Lung microvascular endothelial cell (primary cell): ENCODE data around the gene PDLIM4. TPM values are rescaled to one million over a fixed set of nuclear protein-coding genes. Genes with fewer than 3 reads are reported as not detected.

Source experiments
- DNase-seq, 2 donors: peaks; one replicate each; pipeline versions ENCODE4 v3.0.0 to v3.0.0-alpha.2; 2010; ENCODE audit warnings: low read depth in 2 of 2
- total RNA-seq: library from RNA; depleted of rRNA; stranded (reverse); fragments of >200 nt; gene quantifications from 2 replicates; pipeline ENCODE4 v1.2.1, GENCODE V29; 2014

The PDLIM4 gene
- total RNA-seq, 1 donor from 2014 or later, result 18.3 TPM

DNA sequence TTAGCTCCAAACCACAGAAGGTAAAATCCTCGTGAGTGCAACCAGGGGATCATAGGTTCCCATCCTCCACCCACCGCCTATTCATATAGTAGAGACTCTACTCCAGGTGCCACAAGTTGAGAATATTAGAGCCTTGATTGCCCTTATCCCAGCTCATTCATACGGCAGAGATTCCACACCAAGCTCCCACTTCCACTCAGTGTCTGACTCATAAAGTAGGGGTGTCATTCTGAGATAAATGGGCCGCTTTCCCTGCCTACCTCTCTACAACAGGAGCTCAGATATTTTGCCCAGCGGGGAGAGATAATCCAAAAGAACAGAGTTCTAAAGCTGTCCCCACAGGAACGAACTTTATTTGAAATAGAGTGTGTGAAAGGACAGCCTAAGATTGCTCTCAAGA, 46.1 kb downstream of the PDLIM4 start:
- no peak for DNase-seq

DNA sequence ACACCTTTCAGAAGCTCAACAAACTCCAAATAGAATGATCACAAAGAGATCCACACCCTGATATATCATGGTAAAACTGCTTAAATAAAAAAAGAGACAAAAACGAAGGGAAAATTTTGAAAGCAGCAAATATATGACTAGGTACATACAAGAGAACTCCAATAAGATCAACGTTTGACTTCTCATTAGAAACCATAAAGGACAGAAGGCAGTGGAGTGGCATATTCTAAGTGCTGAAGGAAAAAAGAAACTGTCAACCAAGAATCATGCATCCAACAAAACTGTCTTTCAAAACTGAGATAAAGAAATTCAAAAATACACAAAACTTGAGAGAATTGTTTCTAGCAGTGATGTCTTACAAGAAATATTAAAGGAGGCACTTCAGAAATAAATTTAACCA, 47.9 kb downstream of the PDLIM4 start:
- no peak for DNase-seq

DNA sequence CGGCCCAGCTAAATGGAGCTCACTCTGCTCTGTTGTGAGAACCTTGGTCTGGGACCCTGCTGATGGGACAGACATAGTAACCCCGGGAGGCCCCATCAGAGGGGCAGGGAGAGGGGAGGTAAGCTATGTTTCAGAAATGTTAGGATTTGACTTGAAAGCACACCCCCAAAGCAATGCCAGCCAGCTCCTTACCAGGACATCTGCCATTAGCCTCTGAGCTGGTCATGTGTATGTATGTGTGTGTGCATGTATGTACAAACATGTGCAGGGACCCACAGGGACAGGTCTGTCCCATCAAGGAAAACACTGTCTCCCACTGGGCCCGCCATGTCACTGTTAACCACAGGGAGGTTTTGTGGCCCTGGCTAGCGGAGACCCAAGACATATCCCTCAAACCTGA, 51.2 kb downstream of the PDLIM4 start:
- DNase-seq, result no peak

DNA sequence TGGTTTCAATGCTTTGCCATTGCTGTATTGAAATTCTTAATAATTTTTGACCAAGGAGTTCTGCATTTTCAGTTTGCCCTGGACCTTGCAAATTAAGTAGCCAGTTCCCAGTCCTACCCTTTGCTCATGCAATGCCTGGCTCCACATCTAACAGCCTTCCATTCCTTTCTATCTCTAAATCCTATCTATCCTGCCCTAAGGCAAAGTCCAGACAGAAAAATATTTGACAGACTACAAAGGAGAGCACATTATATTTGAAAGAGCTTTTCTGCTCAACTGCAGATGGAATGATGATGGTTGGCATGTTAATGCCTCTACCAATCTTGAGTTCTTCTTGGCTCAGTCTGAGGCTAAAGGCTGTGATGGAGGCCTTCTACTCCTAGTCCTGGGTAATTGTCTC, 52.2 kb downstream of the PDLIM4 start:
- no peak for DNase-seq

DNA sequence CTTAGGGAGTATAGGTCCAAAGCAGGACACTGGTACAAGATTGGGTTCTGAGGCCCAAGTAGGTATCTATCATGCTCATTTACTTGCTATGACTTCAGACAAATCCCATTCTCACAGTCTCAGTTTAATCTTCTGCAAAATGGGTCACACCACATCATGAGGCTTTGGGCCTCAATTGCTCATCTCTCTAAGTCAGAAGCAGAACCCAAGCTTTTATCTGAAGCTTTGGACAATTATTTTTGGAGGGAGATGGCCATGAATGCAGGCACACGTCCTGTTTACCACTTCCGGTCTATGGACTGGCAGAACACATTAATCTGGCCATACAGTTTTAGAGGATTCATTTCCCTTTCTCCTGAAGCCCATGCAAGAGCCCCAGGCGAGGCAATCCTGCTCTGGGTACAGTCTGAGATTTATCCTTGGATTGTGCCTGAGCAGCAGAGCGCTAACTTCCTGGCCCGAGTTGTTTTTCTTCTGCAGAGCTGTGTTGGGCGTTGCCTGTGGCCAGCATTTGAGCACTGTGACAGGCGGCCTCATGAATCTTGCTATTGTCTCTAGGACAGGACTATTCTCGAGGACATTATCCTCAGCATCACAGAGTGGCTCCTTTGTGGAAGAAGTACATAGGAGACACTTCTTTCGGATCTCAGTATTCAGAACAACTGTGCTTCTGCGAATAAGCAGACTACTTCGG, 52.8 kb downstream of the PDLIM4 start:
- DNase-seq, result peak; percentile 8 to 41

DNA sequence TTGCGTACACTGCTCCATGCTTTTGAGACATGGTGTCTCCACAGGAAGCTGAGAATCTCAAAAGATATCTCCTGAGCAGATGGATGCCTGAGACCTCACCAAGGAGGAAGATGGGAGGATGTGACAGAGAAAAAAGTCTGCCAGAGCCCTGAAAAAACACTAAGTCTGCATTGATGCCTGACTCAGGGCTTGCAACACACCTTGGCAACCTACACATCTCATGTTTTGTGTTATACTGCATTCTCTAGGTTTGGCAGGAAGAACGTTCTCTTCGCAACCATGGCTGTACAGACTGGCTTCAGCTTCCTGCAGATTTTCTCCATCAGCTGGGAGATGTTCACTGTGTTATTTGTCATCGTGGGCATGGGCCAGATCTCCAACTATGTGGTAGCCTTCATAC, 55.9 kb downstream of the PDLIM4 start:
- DNase-seq, result no peak

DNA sequence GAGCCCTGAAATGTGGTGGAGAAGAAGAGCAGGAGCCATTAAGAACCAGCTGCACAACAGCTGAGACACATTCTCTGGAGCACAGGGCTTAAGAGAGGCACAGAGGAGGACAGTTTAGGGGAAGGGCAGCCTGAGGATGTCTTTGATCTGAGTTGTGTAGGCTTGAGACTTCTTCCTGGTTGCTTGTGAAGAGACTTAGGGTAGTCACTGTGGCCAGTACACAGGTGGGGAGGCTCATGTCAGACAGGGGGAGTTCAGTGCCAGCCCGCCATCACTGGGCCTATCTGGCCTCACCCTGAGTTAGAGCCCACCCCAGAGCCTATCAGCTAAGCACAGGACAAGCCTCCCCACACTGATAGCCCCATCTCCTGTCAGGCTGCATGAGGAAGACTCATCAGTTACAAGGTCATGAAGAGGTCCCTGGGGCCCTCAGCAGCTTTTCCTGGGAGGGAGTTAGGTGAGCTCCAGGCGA, 56.5 kb downstream of the PDLIM4 start:
- DNase-seq, result no peak

DNA sequence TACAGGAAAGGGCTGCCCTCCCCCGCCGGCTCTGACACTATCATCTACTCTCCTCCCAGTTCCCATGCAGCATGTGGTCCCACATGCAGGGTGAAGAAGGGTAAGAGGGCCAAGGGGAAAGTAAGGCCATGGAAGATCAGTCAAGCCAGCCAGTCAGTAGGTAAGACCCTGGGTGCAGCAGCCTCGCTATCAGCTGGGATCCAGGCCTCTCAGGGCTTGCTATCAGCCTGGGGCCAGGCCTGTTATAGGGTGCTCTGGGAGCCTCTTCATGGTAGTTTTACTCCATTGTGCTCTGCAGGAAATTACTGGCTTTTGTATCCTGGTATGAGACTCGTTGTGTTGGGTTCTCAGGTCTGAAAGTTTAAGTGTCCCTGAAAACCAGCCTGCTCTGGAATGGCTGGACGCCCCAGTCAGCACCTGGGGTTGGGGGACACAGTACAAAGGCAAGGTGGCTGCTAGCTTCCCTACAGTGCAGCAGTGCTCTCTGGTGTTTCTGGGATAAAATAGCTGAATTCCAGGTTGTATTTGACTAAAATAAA, 58.1 kb downstream of the PDLIM4 start:
- DNase-seq, result peak in 1 of 2 donors; percentile 26

DNA sequence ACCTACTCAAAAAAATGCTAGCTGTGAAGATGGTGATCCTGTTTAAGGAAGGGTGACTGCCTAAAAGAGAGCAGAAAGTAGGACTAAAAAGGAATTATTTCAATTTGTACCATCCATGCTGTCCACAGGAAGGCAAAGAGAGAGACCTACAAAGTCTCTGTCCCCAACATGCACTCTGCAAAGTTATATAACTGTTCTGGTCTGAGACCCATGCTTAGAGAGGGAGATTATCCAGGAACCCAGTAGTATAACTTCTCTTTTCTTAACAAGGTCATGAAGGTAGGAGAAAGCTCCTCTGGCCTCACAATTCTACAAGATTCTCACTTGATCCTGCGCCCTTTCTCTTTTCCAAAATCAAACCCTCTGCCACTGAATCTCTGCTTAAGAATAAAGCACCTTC, 62.5 kb downstream of the PDLIM4 start:
- no peak for DNase-seq

DNA sequence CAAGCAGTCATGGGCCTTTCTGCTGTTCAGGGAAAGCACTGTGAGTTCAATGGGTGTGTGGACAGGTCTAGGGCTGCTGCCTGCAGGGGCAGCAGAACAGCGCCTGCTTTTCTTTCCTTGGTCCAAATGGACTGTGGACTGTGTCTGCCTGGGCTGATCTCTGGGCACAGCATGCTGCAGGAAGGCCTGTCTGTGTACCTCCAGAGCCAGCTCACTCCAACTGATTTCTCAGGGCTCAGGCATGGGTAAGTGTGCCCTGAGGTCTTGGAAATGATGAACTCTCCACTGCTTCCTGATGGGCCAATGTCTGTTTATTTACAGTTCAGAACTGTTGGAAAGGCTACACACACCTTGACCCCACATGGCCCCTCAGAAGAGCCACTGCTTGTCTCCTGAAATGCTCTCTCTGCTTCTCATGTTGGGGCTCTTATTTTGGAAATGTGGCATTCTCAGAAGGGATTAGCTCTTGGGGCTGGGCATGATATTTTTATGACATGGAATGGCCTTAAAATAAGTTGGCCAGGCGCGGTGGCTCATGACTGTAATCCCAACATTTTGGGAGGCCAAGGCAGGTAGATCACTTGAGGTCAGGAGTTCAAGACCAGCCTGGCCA, 63.7 kb downstream of the PDLIM4 start:
- no peak for DNase-seq

DNA sequence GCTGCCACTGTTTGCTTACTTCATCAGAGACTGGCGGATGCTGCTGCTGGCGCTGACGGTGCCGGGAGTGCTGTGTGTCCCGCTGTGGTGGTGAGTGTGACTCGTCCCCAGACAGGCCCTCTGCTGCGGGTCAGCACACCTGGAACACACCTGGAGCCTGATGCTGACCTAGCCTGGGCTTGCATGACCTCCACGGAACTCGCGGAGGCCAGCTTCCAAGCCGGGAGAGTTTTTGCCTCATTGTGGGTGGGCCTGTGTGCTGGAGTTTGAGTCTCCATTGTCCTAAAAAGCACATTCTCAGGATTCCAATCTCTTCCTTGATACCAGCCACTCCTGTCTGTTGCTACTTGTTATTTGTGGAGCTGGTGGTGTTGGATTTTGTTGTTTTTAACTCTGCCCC, 64.8 kb downstream of the PDLIM4 start:
- no peak for DNase-seq

Other genes with a start within 250 kb of the PDLIM4 start
- 0.40 and 0.65 TPM in 2 replicates for gene ACSL6, start 246.0 kb upstream of the PDLIM4 start, total RNA-seq
- not detected in 2 replicates for gene IL3, start 197.0 kb upstream of the PDLIM4 start, total RNA-seq
- 0.20 and 0.22 TPM in 2 replicates for gene CSF2, start 183.9 kb upstream of the PDLIM4 start, total RNA-seq
- gene P4HA2, start 29.8 kb upstream of the PDLIM4 start, total RNA-seq, result 35.1 and 36.8 TPM in 2 replicates
- gene SLC22A4, start 36.7 kb downstream of the PDLIM4 start, total RNA-seq, result 2.4 and 4.4 TPM in 2 replicates
- 3.4 and 4.1 TPM in 2 replicates for gene SLC22A5, start 112.0 kb downstream of the PDLIM4 start, total RNA-seq
- 9.2 and 16.1 TPM in 2 replicates for gene IRF1, start 233.1 kb downstream of the PDLIM4 start, total RNA-seq